Forelimb muscle (tissue), 1 donor: ENCODE measurements around the gene GOLGA6L9. TPM values are rescaled to one million over a fixed set of nuclear protein-coding genes. Genes with fewer than 3 reads are reported as not detected.
"Not testable (repeated sequence)": the region's sequence is repeated elsewhere in the genome, so short reads cannot be mapped to it uniquely, and the experiment has no call there.

Experiments used
- DNase-seq: peaks from one replicate; pipeline ENCODE4 v3.0.0-alpha.2; 2013; ENCODE audit warnings: low read depth
- polyA plus RNA-seq: library from polyadenylated mRNA; unstranded; fragments of 120-200 nt; gene quantifications from one replicate; pipeline ENCODE4 v1.2.1, GENCODE V29; 2013; ENCODE audit not compliant: insufficient read length

The GOLGA6L9 gene
- polyA plus RNA-seq, 1 donor: 3.9 TPM

DNA sequence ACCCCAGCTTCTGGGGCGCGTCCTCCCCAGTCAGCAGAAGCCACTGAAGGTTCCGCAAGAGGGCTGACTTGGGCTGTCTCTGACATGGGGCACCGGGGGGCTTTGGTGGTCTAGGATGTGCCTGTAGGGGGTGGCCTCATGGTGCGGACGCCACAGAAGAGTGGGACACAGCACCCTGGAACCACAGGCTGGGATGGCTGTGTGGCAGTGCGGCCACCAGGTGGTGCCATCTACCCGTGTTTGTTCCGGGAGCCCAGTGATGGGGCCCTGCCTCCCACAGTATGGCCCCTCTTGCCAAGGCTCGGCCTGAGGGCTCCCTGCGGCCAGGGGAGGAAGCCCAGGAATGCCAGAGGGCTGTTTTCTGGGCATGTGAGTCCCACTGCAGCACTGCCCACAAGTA lies 38.6 kb downstream of the GOLGA6L9 start:
- DNase-seq: not testable (repeated sequence)

DNA sequence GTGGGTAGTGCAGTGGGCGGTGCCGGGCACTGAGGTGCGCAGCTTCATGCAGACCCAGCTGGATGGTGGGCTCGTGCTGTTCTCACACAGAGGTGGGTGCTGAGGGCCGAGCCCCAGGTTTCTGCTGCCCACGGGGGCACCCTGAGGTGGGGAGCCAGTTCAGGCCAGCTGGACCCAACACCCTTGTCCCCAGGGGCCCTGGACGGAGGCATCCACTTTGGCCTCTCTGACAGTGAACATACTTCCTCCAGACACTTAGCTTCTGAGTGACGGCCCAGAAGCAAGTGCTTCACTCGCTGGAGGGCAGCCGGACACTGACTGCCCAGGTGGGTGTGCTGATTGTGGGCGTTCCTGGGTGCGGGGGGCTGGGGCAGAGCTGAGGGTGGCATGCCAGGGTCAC lies 39.8 kb downstream of the GOLGA6L9 start:
- not testable (repeated sequence) for DNase-seq

DNA sequence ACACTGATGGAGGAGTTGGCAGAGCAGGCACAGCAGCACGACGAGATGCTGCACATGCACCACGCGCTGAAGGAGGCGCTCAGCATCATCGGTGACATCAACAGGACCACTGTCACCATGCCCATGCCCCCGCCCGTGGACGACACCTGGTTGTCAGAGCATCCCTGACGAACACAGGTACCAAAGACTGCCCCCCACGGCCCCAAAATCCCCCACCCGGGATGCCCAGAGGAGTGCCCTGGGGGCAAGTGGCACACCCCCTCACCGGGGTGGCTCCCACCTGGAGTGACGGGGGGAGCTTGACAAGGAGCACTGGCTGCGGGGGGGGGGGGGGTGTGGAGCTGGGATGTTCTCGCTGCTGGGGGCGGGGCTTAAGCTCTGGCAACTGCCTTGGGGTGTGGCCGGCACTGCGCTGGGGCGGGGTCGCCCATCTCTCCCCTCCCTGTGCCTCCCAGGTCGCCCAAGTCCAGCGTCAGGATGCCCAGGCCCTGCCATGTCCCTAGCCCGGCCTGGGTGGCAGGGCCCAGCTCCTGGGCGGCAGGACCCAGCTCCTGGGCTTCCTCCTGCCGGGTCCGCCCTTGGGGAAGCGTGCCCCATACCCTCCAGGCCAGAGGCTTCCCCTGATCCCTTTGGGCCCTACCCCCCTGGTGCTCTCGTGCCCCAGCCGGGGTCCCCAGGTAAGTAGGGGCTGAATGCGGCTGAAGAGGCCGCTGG lies 42.8 kb downstream of the GOLGA6L9 start:
- not testable (repeated sequence) for DNase-seq

DNA sequence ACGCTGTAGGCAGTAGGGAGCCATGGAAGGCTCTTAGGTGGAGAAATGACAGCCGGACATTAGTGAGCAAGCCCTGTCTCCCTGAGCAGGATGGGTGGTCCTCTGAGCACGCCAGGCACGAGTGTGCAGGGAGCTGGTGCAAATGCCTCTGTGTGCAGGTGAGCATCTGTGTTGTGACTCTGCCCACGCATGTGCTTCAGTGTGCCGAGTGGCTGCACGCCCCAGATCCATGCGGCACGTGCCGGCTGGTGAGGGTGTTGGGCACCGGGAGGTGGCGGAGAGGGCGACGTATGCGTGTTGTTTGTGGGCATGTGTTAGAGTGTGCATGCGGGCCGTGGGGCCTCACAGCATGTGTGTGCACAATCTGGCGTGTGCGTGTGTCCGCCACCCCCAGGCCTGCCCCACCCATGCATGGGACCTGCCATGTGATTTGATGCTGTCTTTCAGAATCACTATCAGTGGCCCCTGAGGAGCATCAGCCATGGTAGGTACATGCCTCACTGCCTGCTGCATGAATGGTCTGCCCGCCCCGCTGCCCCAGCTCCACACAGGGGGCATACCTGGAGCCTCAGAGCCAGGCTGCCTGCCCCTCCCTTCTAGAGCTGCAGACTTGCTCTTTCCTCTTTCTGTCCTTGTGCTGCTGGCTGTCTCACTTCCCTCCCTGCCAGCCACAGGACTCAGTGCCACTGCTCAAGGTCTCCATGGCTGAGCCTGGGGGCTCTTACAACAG lies 45.1 kb downstream of the GOLGA6L9 start:
- DNase-seq: not testable (repeated sequence)

DNA sequence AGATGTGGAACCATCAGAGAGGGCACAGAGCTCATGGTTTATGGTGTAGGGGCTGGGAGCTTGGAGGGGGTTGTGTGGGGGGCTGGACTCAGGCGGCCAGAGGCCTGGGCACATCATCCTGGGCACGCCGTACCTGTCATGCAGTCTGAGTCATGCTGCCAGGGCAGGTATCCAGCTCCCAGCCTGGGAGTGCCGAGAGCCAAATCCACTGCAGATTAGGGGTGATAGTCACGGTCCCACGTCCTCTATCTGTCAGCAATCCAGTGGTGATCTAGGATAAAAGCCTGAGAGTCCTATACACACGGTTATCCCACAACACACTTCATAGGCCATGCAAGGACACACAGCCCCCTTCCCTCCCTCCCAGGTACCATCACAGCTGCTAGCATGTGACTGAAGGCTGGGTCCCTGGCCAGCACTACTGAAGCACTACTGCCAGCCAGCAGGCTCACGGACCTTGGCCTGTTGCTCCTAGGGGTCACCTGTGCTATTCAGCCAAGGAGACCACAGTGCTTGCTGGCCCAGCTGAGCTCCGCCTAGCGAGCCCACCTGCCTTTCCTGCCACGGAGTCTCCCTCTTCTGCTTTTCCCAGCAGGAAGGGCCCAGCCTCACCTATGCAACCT lies 45.8 kb downstream of the GOLGA6L9 start:
- DNase-seq: not testable (repeated sequence)

DNA sequence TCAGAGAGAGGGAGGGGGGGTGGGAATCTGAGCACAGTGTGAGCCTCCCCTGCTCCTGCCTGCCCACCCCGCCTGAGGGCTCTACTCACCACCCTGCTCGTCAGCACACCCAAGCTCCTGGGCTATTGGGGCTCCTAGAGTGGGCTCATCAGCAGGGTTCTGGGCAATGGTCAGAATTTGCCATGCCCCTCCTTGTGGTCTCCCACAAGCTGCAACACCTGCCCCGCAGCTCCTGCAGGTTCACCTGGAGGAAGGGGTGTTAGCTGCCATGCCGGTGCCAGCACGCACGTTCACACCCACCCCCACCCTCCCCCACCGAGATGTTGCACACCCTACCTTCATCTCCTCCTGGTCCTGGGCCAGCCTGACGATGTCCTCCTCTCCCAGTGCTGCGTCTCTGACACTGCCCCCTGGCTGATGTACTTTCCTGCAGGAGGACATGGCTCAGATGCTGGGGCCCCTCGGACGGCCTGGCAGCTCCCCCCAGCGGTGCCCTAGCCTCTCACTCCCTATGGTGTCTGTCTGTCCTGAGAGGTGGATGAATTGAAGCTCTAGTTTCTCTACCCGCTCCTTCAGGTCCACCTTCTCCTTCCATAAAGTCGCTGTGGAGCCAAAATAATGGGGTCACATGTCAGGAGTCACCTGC lies 47.2 kb downstream of the GOLGA6L9 start:
- DNase-seq: not testable (repeated sequence)

DNA sequence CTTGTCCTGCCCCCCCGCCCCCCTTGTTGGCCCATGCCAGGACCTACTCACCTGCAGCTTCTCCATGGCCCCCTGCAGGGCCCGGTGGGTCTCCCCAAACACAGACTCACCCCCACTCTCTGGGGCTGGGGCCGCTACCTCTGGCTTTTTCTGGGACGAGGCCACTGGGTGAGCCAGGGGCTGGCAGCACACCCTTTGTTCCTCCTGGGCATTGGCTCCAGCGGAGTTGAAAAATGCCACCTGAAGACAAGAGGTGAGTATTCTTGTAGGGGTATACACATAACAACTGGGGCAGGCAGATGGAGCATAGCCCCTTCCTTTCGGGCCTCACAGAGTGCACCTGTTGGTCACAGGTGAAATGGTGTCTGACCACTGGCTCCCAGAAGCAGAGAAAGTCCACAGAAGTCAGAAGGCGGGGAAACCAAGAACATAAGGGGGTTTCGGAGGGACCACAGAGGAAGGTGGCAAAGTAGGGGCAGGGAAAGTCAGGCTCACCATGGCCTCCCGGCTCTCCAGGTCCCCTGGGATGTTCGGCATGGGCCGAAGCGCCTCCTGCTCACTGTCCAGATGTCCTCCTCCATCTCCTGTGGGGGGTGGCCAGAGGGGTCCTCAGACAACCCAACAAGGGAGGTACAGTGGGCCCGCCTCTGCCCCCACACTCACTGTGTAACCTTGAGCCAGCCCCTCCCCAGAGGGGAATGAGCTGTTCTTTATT lies 47.9 kb downstream of the GOLGA6L9 start:
- not testable (repeated sequence) for DNase-seq

Other genes starting within 250 kb of the GOLGA6L9 start
- 11.7 TPM for gene EFL1, start 167.1 kb upstream of the GOLGA6L9 start, polyA plus RNA-seq
- 2.2 TPM for gene SAXO2, start 167.0 kb upstream of the GOLGA6L9 start, polyA plus RNA-seq
- 2.8 TPM for gene GOLGA6L10, start 80.3 kb upstream of the GOLGA6L9 start, polyA plus RNA-seq
- 3,051 TPM for gene RPS17, start 110.6 kb downstream of the GOLGA6L9 start, polyA plus RNA-seq
- gene CPEB1, start 217.5 kb downstream of the GOLGA6L9 start, polyA plus RNA-seq: 0.87 TPM